Right lobe of liver (tissue), 6 donors: ENCODE results near the gene PARP9. TPM values are rescaled to one million over a fixed set of nuclear protein-coding genes. Genes with fewer than 3 reads are reported as not detected.

Source experiments
- ATAC-seq, 4 donors: fragments of 200-7000 bp; cut with Tn5 transposase; one replicate each; pipeline ENCODE4 v1.9.1; 2020; ENCODE audit warnings: mild to moderate bottlenecking in 4 of 4, moderate library complexity in 4 of 4
- DNase-seq, 3 donors: peaks; one replicate each; pipeline ENCODE4 v3.0.0-alpha.2; 2020
- H3K27ac ChIP-seq, 3 donors: fragments of 200-600 bp; one replicate each; pipeline ENCODE4 v1.8.0; 2022
- H3K27me3 ChIP-seq, 2 donors: fragments of 200-600 bp; one replicate each; pipeline ENCODE4 v1.8.0; 2022
- H3K36me3 ChIP-seq, 4 donors: fragments of 200-600 bp; sonication (generic) in 1 of 4; one replicate each; pipeline versions ENCODE4 v1.5.1 to v1.8.0; 2017 to 2022; ENCODE audit warnings: control low read depth in 1 of 4
- H3K4me1 ChIP-seq, 4 donors: fragments of 200-600 bp; sonication (generic) in 1 of 4; one replicate each; pipeline versions ENCODE4 v1.5.1 to v1.8.0; 2017 to 2022; ENCODE audit warnings: control low read depth in 1 of 4
- H3K4me3 ChIP-seq, 3 donors: fragments of 200-600 bp; one replicate each; pipeline ENCODE4 v1.8.0; 2022
- H3K9me3 ChIP-seq, 4 donors: fragments of 200-600 bp; sonication (generic) in 1 of 4; one replicate each; pipeline versions ENCODE4 v1.5.1 to v1.8.0; 2017 to 2022; ENCODE audit warnings: control low read depth in 1 of 4
- POLR2A ChIP-seq: fragments of 450-650 bp; IDR thresholded peaks from one replicate; pipeline ENCODE4 v1.6.1; 2017; ENCODE audit warnings: antibody characterized with exemption, mild to moderate bottlenecking
- WGBS: methylation state at CpG from one replicate; pipeline ENCODE4 v1.1.6; 2018; ENCODE audit warnings: low coverage, low lambda C conversion rate; ENCODE audit not compliant: insufficient coverage; ENCODE audit errors: missing lambda C conversion rate; 5-methylcytosine and 5-hydroxymethylcytosine counted together
- intact Hi-C, 2 donors: fragments of 100-400 bp; cut with DNase I; formaldehyde crosslinking; loops; one replicate each; pipeline versions ENCODE4 v1.11.2 to v1.14.1; 2022
- total RNA-seq, 6 experiments: library from RNA; depleted of rRNA in 2 of 6; stranded (reverse); fragments of >200 nt in 2 of 6; fragmentation: NEBNext Ultra II Directional in 3 of 6; extraction: Animal tissue kit (Norgen Biotek cat#: 25700) in 3 of 6; gene quantifications; one replicate each; pipeline versions ENCODE4 v1.1.0 to v1.2.4, GENCODE V29; 2016 to 2023
- TF ChIP-seq, protein P1 (sequence below), 4 donors: fragments of 200-600 bp in 3 of 4; fragments of 450-650 bp in 1 of 4; IDR thresholded peaks; one replicate each; pipeline versions ENCODE4 v1.5.1 to v1.8.0; 2016 to 2022; ENCODE audit warnings: antibody characterized with exemption in 4 of 4, mild to moderate bottlenecking in 2 of 4
- donor health status: DM: no; HTN: yes; CAD: no.
- donor health status: DM: no; HTN: no; CAD: no.
- donor health status: DM: no; HTN: no; CAD: no.
- donor health status: DM: no; HTN: yes; CAD: no.
- donor health status: DM: no; HTN: yes; CAD: no.

PARP9 gene
- total RNA-seq, 6 experiments from 2014 or later: 35.5 to 64.7 (median 42.5) TPM

DNA sequence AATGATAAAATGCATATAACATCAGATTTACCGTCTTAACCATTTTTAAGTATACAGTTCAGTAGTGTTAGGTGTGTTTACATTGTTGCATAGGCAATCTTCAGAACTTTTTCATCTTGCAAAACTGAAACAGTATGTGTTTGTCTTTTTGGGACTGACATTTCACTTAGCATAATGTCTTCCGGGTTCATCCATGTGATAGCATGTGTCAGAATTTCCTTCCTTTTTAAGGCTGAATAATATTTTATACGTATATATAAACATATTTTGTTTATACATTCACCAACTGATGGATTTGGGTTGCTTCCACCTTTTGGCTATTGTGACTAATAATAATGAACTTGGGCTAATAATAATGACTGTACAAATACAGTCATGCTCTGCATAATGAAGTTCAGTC lies 16.4 kb upstream of the PARP9 start:
- Histone ChIP-seq H3K9me3 (peaks cover 0 to 9% (median 4%) of the 10 kb centered on the region in 4 donors), H3K27me3 (no peaks in the 10 kb centered on the region), H3K4me1 (peaks cover 0 to 5% (median 0%) of the 10 kb centered on the region in 4 donors), H3K36me3 (no peaks in the 10 kb centered on the region), H3K27ac (no peak overlapping the region), H3K4me3 (no peak overlapping the region)
- TF ChIP-seq POLR2A: no peak
- TF ChIP-seq, protein P1, sequence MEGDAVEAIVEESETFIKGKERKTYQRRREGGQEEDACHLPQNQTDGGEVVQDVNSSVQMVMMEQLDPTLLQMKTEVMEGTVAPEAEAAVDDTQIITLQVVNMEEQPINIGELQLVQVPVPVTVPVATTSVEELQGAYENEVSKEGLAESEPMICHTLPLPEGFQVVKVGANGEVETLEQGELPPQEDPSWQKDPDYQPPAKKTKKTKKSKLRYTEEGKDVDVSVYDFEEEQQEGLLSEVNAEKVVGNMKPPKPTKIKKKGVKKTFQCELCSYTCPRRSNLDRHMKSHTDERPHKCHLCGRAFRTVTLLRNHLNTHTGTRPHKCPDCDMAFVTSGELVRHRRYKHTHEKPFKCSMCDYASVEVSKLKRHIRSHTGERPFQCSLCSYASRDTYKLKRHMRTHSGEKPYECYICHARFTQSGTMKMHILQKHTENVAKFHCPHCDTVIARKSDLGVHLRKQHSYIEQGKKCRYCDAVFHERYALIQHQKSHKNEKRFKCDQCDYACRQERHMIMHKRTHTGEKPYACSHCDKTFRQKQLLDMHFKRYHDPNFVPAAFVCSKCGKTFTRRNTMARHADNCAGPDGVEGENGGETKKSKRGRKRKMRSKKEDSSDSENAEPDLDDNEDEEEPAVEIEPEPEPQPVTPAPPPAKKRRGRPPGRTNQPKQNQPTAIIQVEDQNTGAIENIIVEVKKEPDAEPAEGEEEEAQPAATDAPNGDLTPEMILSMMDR (IDR thresholded peaks at IDR 0.05): no peak
- WGBS: 79% methylated on average over 3 of the region's 3 CpGs
- intact Hi-C loops: no loop called here
- DNase-seq (no peak), ATAC-seq (no peak)

DNA sequence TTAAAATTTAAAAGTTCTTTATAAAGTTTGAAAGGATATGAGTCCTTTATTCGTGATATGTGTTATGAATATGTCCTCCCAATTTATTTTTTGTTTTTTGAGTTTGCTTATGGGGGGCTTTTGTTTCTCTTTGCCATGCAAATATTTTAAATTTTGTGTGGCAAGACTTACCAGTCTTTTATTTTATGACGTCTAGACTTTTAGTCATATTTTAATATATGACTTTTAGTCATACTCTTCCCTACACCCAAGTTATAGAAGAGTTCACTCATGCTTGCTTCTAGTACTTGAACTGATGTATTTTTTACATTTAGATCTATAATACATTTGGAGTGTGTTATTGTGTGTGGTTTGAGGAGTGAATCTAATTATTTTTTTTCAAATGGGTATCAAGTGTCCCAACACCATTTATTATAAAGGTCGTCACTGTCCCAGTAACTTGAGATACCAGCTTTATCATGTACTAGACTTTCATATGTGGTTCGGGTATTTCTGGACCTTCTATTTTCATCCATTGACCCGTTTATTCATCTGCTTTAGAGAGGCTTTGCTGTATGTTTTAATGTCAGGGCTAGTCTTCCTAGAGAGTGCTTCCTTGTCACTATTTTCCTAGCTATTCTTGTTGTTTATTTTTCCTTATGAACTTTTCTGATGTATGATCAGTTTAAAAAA lies 14.1 kb upstream of the PARP9 start:
- Histone ChIP-seq H3K4me3 (peak overlapping the region in 2 of 3 donors; percentile 36 to 56), H3K9me3 (peaks cover 0 to 9% (median 4%) of the 10 kb centered on the region in 4 donors), H3K36me3 (no peaks in the 10 kb centered on the region), H3K27me3 (no peaks in the 10 kb centered on the region), H3K27ac (no peak overlapping the region), H3K4me1 (peaks cover 0 to 9% (median 0%) of the 10 kb centered on the region in 4 donors)
- DNase-seq (no peak), ATAC-seq (no peak)
- intact Hi-C loops: no loop called here
- 31% methylated on average over 5 of the region's 5 CpGs for WGBS
- TF ChIP-seq, protein P1 (IDR thresholded peaks at IDR 0.05): no peak
- TF ChIP-seq POLR2A: no peak

DNA sequence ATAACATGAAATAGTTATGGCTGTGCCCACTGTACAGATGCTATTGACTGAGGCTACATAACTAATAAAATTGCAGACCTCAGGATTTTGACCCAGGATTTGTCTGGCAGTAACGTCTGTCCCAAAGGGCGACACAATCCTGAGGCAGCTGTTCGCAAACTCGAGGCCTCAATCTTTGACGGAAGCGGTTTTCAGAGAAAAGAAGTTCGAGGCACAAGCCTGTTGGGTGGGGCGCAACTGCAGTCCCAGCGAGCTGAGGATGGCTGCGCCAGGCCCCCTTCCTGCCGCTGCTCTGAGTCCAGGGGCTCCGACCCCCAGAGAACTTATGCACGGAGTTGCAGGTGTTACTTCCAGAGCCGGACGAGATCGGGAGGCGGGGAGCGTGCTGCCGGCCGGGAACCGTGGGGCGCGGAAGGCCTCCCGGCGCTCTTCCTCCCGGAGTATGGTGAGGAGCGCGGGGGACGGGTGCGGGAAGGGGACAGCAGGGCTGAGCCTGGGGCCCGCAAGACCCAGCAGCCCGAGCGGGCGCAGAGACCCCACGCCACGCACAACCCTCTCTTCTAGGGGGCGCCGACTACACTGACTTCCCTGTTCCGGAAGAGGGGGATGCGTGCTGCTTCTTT lies 13.4 kb upstream of the PARP9 start, which contains the start of gene PARP15:
Gene PARP15 (plus strand): TSS at position 242 of the 623 bp plus-strand sequence. CDS start 18 bp downstream, at position 260.
- Histone ChIP-seq H3K27ac (peak within 1 kb of the TSS in 1 of 3 donors; percentile 39), H3K4me3 (peak within 1 kb of the TSS; percentile 31 to 56 (median 36)), H3K9me3 (peaks cover 0 to 9% (median 4%) of the 10 kb centered on the region in 4 donors), H3K36me3 (no peaks in the 10 kb centered on the region), H3K27me3 (no peaks in the 10 kb centered on the region), H3K4me1 (peaks cover 0 to 15% (median 2%) of the 10 kb centered on the region in 4 donors)
- no peak for TF ChIP-seq POLR2A
- intact Hi-C loops: no loop called here
- 13% methylated on average over 14 of the region's 40 CpGs for WGBS
- ATAC-seq: peak; percentile 13 to 53 (median 42)
- peak in 2 of 3 donors; percentile 31 to 60 for DNase-seq

DNA sequence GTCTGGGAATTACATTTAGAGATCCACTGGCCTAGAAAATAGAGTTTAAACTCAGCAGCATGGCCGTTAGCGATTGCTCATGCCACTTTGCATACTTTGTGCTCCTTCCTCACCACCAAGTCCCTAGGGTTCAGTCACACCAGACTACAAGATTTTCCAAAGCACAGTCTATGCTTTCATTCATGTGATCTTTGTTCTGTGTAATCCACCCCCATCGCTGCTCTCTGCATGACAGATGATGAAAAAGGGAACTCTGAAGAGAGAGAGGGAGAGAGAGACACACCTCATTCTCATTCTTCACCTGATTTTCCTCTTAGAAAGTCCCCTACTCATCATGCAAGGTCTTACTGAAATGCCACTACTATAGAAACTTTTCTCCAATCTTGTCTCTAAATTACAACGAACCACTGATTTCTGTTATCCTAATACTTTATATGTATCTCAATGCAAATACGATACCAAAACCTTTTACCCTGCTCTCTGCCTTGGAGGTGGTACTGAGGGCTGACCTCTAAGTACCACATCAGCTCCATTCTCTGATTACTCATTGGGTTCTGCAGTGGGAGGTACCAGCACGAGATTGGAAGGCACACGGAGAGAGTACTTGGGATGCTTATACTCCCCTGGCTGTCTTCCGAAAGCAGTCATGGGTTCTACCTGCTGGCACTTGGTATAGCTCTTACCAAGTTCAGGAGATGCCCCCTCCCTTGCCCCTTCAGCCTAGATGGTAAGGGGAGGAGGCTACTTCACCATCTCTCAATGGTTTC lies 12.3 kb upstream of the PARP9 start:
- H3K9me3 ChIP-seq: no peaks in the 10 kb centered on the region
- WGBS: 37% methylated on average over 5 of the region's 8 CpGs
- H3K36me3 ChIP-seq: peaks cover 0 to 10% (median 2%) of the 10 kb centered on the region in 4 donors
- H3K27ac ChIP-seq: no peak overlapping the region
- TF ChIP-seq POLR2A: no peak
- TF ChIP-seq, protein P1 (IDR thresholded peaks at IDR 0.05): no peak
- intact Hi-C loops: no loop called here
- H3K27me3 ChIP-seq: no peaks in the 10 kb centered on the region
- DNase-seq (no peak), ATAC-seq (peak in 2 of 4 donors; percentile 4 to 39)
- peaks cover 0 to 19% (median 3%) of the 10 kb centered on the region in 4 donors for H3K4me1 ChIP-seq
- H3K4me3 ChIP-seq: no peak overlapping the region
